SK-N-SH treated with all-trans-retinoic acid at 6 μM for 48 hours (cell line): ENCODE measurements around the gene AIMP1.

Source experiments
- ATAC-seq: fragments of 200-7000 bp; cut with Tn5 transposase; 3 replicates; pipeline ENCODE4 v1.9.1; 2020; ENCODE audit warnings: mild to moderate bottlenecking, moderate library complexity
- ARNTL ChIP-seq: fragments of 450-650 bp; formaldehyde crosslinking; IDR thresholded peaks from 2 replicates; pipeline ENCODE4 v1.5.0; 2020; ENCODE audit warnings: low read depth, mild to moderate bottlenecking, moderate library complexity, borderline replicate concordance
- BACH2 ChIP-seq: fragments of 250-450 bp; sonication (Bioruptor Pico); IDR thresholded peaks from 2 replicates; pipeline ENCODE4 v1.9.0; 2021; ENCODE audit warnings: mild to moderate bottlenecking, borderline replicate concordance
- CREB5 ChIP-seq: fragments of 250-450 bp; sonication (Bioruptor Pico); IDR thresholded peaks from 2 replicates; pipeline ENCODE4 v1.5.1; 2020; ENCODE audit warnings: low read depth, mild to moderate bottlenecking, moderate library complexity
- CSDC2 ChIP-seq: fragments of 250-450 bp; sonication (Bioruptor Pico); IDR thresholded peaks from 2 replicates; pipeline ENCODE4 v1.5.0; 2020; ENCODE audit warnings: mild to moderate bottlenecking, moderate library complexity
- CSRNP3 ChIP-seq: fragments of 250-450 bp; sonication (Bioruptor Pico); IDR thresholded peaks from 2 replicates; pipeline ENCODE4 v1.5.1; 2021; ENCODE audit warnings: mild to moderate bottlenecking, moderate library complexity
- ESRRG ChIP-seq: fragments of 250-450 bp; sonication (Bioruptor Pico); IDR thresholded peaks from 2 replicates; pipeline ENCODE4 v1.6.1; 2021; ENCODE audit warnings: mild to moderate bottlenecking
- ISL1 ChIP-seq: fragments of 250-450 bp; sonication (Bioruptor Pico); IDR thresholded peaks from 2 replicates; pipeline ENCODE4 v2.1.2; 2022; ENCODE audit warnings: mild to moderate bottlenecking, moderate library complexity
- OSR1 ChIP-seq: fragments of 250-450 bp; sonication (Bioruptor Pico); IDR thresholded peaks from 2 replicates; pipeline ENCODE4 v1.8.0; 2022; ENCODE audit warnings: moderate library complexity, mild to moderate bottlenecking, inconsistent platforms
- PATZ1 ChIP-seq: fragments of 250-450 bp; sonication (Bioruptor Pico); IDR thresholded peaks from 2 replicates; pipeline ENCODE4 v1.8.0; 2020; ENCODE audit warnings: mild to moderate bottlenecking, moderate library complexity, borderline replicate concordance
- PPARA ChIP-seq: fragments of 250-450 bp; sonication (Bioruptor Pico); IDR thresholded peaks from 2 replicates; pipeline ENCODE4 v1.5.0; 2020; ENCODE audit warnings: mild to moderate bottlenecking, borderline replicate concordance
- RARB ChIP-seq: fragments of 250-450 bp; sonication (Bioruptor Pico); IDR thresholded peaks from 2 replicates; pipeline ENCODE4 v1.8.0; 2021; ENCODE audit warnings: mild to moderate bottlenecking, moderate library complexity
- SNAI2 ChIP-seq: fragments of 250-450 bp; sonication (Bioruptor Pico); IDR thresholded peaks from 2 replicates; pipeline ENCODE4 v1.5.0; 2020; ENCODE audit warnings: mild to moderate bottlenecking, moderate library complexity
- TSHZ2 ChIP-seq: fragments of 250-450 bp; sonication (Bioruptor Pico); IDR thresholded peaks from 2 replicates; pipeline ENCODE4 v1.5.0; 2020; ENCODE audit warnings: mild to moderate bottlenecking, moderate library complexity
- ZC3H10 ChIP-seq: fragments of 250-450 bp; sonication (Bioruptor Pico); IDR thresholded peaks from 2 replicates; pipeline ENCODE4 v1.5.1; 2021; ENCODE audit warnings: mild to moderate bottlenecking, moderate library complexity
- ZFP3 ChIP-seq: fragments of 250-450 bp; sonication (Bioruptor Pico); IDR thresholded peaks from 2 replicates; pipeline ENCODE4 v1.5.0; 2020; ENCODE audit warnings: mild to moderate bottlenecking, moderate library complexity
- ZFP30 ChIP-seq: fragments of 450-650 bp; formaldehyde crosslinking; IDR thresholded peaks from 2 replicates; pipeline ENCODE4 v1.5.0; 2022; ENCODE audit warnings: mild to moderate bottlenecking, moderate library complexity
- ZNF565 ChIP-seq: fragments of 450-650 bp; formaldehyde crosslinking; conservative IDR thresholded peaks from 2 replicates; pipeline ENCODE4 v1.5.0; 2020; ENCODE audit warnings: low read depth, mild to moderate bottlenecking, moderate library complexity
- ZNF70 ChIP-seq: fragments of 450-650 bp; formaldehyde crosslinking; IDR thresholded peaks from 2 replicates; pipeline ENCODE4 v1.5.0; 2020; ENCODE audit warnings: mild to moderate bottlenecking, moderate library complexity
- ZNF8 ChIP-seq: fragments of 450-650 bp; formaldehyde crosslinking; IDR thresholded peaks from 2 replicates; pipeline ENCODE4 v1.5.0; 2020; ENCODE audit warnings: mild to moderate bottlenecking, moderate library complexity
- TF ChIP-seq, protein P1 (sequence below): fragments of 250-450 bp; sonication (Bioruptor Pico); IDR thresholded peaks from 2 replicates; pipeline ENCODE4 v1.8.0; 2021; ENCODE audit warnings: low read depth, mild to moderate bottlenecking, moderate library complexity, borderline replicate concordance

AIMP1 gene

GRCh38 chr4:106287353-106287969, 28.9 kb upstream of the AIMP1 start (continued):
- TF ChIP-seq PATZ1 (CRISPR knock-in tag): no peak
- TF ChIP-seq RARB: no peak
- TF ChIP-seq ZNF565 (CRISPR knock-in tag): no peak
- no peak for TF ChIP-seq ZNF8 (CRISPR knock-in tag)
- no peak for TF ChIP-seq BACH2
- TF ChIP-seq CREB5 (CRISPR knock-in tag): no peak
- TF ChIP-seq ESRRG (CRISPR knock-in tag): no peak
- TF ChIP-seq ISL1 (CRISPR knock-in tag): no peak
- TF ChIP-seq PPARA (CRISPR knock-in tag): no peak
- no peak for TF ChIP-seq ZFP3 (CRISPR knock-in tag)
- TF ChIP-seq, protein P1, sequence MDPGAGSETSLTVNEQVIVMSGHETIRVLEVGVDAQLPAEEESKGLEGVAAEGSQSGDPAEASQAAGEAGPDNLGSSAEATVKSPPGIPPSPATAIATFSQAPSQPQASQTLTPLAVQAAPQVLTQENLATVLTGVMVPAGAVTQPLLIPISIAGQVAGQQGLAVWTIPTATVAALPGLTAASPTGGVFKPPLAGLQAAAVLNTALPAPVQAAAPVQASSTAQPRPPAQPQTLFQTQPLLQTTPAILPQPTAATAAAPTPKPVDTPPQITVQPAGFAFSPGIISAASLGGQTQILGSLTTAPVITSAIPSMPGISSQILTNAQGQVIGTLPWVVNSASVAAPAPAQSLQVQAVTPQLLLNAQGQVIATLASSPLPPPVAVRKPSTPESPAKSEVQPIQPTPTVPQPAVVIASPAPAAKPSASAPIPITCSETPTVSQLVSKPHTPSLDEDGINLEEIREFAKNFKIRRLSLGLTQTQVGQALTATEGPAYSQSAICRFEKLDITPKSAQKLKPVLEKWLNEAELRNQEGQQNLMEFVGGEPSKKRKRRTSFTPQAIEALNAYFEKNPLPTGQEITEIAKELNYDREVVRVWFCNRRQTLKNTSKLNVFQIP: no peak
- TF ChIP-seq ZC3H10 (CRISPR knock-in tag): no peak
- TF ChIP-seq SNAI2 (CRISPR knock-in tag): no peak

DNA sequence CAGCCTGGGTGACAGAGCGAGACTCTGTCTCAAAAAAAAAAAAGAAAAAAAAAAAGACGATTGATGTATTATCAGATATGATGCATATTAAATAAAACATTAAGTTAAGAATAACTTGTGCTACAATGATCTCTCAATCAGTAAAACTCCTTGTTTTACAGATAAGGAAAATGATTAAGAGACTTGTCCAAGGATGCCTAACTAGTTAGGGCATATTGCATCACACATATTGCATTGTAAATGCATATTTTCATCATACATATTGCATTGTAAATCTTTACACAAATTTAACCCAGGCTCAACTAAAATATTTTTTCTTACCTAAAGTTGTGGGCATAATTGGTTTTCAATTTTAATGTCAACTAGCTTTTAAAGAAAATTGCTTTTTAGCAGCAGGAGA, 26.6 kb upstream of the AIMP1 start:
- no peak for ATAC-seq
- TF ChIP-seq TSHZ2 (CRISPR knock-in tag) (no peak), CSRNP3 (CRISPR knock-in tag) (no peak), BACH2 (no peak), OSR1 (CRISPR knock-in tag) (no peak), CSDC2 (CRISPR knock-in tag) (no peak), ZFP30 (CRISPR knock-in tag) (no peak)

- TF ChIP-seq ZC3H10 (CRISPR knock-in tag): no peak
- no peak for TF ChIP-seq ARNTL (CRISPR knock-in tag)
- no peak for TF ChIP-seq ZNF70 (CRISPR knock-in tag)
- TF ChIP-seq ZFP30 (CRISPR knock-in tag): no peak
- no peak for TF ChIP-seq CSRNP3 (CRISPR knock-in tag)
- ATAC-seq: no peak
Observed at GRCh38 chr4:106291678-106292077, 24.7 kb upstream of the AIMP1 start.
